Mucosa of descending colon (tissue), 3 donors: ENCODE results near the gene SCRN1. TPM values are rescaled to one million over a fixed set of nuclear protein-coding genes. Genes with fewer than 3 reads are reported as not detected.
A peak's percentile ranks its signal among the peaks of the same experiment; 100 is the strongest.

ENCODE experiments used
- ATAC-seq: fragments of 200-7000 bp; cut with Tn5 transposase; one replicate; pipeline ENCODE4 v1.9.1; 2020; ENCODE audit warnings: mild to moderate bottlenecking, moderate library complexity
- DNase-seq, 3 donors: peaks; one replicate each; pipeline ENCODE4 v3.0.0-alpha.2; 2020
- H3K36me3 ChIP-seq: fragments of 200-600 bp; one replicate; pipeline ENCODE4 v1.8.0; 2021; ENCODE audit warnings: low read depth, mild to moderate bottlenecking
- H3K4me1 ChIP-seq: fragments of 200-600 bp; one replicate; pipeline ENCODE4 v1.8.0; 2021; ENCODE audit warnings: low read depth, mild to moderate bottlenecking
- H3K4me3 ChIP-seq: fragments of 200-600 bp; one replicate; pipeline ENCODE4 v1.8.0; 2021; ENCODE audit warnings: mild to moderate bottlenecking
- H3K9me3 ChIP-seq: fragments of 200-600 bp; one replicate; pipeline ENCODE4 v1.8.0; 2021; ENCODE audit warnings: mild to moderate bottlenecking
- intact Hi-C, 2 donors: fragments of 100-400 bp; cut with DNase I in 1 of 2; cut with micrococcal nuclease in 1 of 2; formaldehyde crosslinking; loops; one replicate each; pipeline versions ENCODE4 v1.11.0 to v1.11.1; 2022; cut with DNase I, micrococcal nuclease
- total RNA-seq, 3 donors: library from RNA; stranded (reverse); fragmentation: NEBNext Ultra II Directional in 2 of 3; extraction: Animal tissue kit (Norgen Biotek cat#: 25700) in 2 of 3; gene quantifications; one replicate each; pipeline versions ENCODE4 v1.2.1 to v1.2.4, GENCODE V29; 2021 to 2023
- TF ChIP-seq, protein P1 (sequence below): fragments of 200-600 bp; IDR thresholded peaks from one replicate; pipeline ENCODE4 v1.8.0; 2022; ENCODE audit warnings: antibody characterized with exemption, mild to moderate bottlenecking
- donor health status: DM: no; HTN: no; CAD: no; lungs with moderate emphysema.
- donor health status: DM: no; HTN: no; CAD: no.
- donor health status: DM: no; HTN: yes; CAD: no.

The SCRN1 gene
- total RNA-seq, 3 donors from 2014 or later: 6.4 to 60.2 (median 11.2) TPM

DNA sequence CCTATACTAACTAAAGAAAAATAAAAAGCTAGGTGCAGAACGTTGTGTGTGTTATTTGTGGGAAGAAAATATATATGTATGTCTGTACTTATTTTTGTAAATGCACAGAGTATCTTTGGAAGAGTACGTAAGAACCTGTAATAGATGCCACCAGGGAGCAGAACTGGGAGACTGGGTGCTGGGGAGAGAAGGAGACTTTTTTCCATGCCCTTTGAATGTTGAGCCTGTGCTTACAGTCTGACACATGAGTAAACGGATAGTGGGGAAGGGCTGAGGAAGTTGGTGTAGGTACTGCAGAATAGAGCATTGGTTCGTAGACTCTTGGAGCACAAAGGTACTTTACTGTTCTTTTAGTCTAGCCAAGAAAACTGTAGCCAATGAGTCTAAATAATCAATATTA is 1.3 kb upstream of the SCRN1 start:
- ATAC-seq (no peak), DNase-seq (no peak)
- no peaks in the 10 kb centered on the region for H3K4me1 ChIP-seq
- TF ChIP-seq, protein P1, sequence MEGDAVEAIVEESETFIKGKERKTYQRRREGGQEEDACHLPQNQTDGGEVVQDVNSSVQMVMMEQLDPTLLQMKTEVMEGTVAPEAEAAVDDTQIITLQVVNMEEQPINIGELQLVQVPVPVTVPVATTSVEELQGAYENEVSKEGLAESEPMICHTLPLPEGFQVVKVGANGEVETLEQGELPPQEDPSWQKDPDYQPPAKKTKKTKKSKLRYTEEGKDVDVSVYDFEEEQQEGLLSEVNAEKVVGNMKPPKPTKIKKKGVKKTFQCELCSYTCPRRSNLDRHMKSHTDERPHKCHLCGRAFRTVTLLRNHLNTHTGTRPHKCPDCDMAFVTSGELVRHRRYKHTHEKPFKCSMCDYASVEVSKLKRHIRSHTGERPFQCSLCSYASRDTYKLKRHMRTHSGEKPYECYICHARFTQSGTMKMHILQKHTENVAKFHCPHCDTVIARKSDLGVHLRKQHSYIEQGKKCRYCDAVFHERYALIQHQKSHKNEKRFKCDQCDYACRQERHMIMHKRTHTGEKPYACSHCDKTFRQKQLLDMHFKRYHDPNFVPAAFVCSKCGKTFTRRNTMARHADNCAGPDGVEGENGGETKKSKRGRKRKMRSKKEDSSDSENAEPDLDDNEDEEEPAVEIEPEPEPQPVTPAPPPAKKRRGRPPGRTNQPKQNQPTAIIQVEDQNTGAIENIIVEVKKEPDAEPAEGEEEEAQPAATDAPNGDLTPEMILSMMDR: no peak
- H3K4me3 ChIP-seq: no peak overlapping the region
- H3K9me3 ChIP-seq: peaks cover 12% of the 10 kb centered on the region
- intact Hi-C loops: no loop called here
- H3K36me3 ChIP-seq: no peaks in the 10 kb centered on the region

DNA sequence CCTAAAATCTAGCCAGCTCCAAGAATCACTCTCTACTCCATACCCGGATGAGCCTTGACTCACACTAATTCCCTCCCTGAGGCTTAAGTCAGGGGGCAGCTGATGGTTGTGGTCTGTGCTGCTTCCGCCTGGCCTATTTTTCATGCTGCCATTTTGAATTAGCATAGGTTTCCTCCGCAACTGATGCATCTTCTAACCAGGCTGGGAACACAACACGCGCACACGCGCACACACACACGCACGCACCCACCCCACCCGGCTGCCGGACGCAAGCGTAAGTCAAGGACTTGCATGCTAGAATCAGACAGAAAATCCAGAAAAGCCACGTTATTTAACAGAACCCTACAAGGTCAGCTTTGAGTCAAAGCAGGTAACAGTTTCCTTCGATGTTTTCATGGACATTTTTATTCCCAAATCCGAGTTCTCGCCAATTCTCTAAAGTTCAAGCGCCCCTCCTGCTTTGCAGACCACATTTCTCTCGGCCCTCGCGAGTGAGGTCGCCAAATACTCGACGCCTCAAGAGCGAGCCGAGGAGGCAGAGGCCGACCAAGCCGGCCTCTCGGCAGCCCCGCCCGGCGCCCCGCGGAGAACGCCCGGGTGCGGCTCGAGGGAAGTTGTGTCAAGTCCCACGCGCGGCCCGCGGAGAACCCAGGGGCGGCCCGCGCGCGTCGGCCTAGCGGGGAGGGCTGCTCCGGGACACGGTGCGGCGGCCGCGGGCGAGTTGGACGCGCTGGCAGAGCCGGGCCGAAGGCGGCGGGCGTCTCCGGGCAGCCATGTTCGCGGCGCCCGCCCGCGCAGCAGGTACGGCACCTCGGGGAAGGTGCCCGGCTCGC is 961 bp downstream of the SCRN1 start:
- TF ChIP-seq, protein P1: no peak

DNA sequence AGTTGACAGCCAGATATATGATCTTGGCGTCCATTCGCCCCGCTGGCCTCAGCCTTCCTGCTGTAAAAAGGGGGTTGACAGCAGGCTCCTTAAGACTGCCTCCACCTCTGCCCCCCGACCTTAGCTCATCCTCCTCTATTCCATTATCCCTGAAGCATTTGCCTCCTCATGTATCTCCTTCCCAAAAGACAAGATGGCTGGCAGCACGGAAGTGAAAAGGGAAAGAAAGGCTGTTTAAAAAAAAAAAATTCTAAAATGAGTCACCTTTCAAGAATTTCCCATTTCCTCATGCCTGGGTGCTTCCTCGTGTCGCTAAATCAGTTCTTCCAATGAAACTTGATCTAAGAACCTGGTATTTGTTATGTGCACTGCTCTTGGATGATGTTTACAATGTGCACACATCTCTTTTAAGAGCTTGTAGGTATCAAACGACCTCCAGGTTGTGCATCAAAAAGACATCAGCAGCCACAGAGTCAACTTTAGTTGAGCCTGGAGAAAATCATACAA is 1.7 kb downstream of the SCRN1 start:
- ATAC-seq: peak; percentile 15
- Histone ChIP-seq H3K9me3 (peaks cover 4% of the 10 kb centered on the region), H3K4me3 (no peak overlapping the region), H3K4me1 (no peaks in the 10 kb centered on the region), H3K36me3 (no peaks in the 10 kb centered on the region)
- DNase-seq: no peak
- TF ChIP-seq, protein P1: no peak
- intact Hi-C loops: no loop called here

More for the DNA sequence above, 961 bp downstream of the SCRN1 start:
- Histone ChIP-seq H3K4me1 (no peaks in the 10 kb centered on the region), H3K36me3 (no peaks in the 10 kb centered on the region), H3K9me3 (peaks cover 12% of the 10 kb centered on the region), H3K4me3 (peak overlapping the region; percentile 71)
- DNase-seq: peak; percentile 36 to 66 (median 62)
- ATAC-seq: peak; percentile 69
- intact Hi-C loops: no loop called here

DNA sequence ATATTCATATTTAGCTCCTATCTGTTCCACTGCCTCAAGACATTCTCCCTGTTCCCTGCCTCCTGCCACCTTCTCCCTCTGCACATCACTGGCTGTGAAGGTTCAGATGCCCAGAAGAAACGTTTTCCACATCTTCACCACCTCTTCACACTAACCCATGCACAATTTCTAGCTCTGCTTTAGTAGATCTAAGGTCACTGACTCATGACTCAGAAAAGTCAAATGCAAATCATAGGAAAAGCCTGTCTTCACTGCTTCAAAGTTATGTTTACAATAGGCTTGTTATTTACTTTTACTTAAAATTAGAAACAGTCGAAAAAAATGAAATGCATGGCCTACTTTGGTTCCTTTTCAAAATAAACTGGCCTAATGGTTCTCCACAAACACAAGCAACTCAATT is 2.5 kb downstream of the SCRN1 start:
- intact Hi-C loops: no loop called here
- DNase-seq (no peak), ATAC-seq (no peak)
- no peaks in the 10 kb centered on the region for H3K9me3 ChIP-seq
- H3K36me3 ChIP-seq: no peaks in the 10 kb centered on the region
- H3K4me3 ChIP-seq: no peak overlapping the region
- TF ChIP-seq, protein P1: no peak
- no peaks in the 10 kb centered on the region for H3K4me1 ChIP-seq

DNA sequence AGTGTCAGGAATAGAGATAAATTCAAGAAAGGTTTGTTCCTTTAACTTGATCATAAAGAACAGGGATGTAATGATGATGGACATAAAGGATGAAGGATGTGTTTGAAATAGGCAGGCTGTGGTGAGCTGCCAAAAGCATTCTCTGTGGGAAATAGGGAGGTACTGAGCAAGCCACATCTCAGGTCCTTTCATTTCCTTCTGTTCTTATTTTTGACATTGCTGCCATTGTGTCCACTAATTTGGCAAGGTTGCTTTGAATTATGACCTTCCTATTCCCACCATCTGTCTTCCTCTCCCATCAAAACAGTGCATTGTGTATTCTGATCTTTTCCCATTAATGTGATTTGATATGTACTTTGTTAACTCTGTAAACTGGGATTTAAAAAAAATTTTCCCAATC is 9.4 kb downstream of the SCRN1 start:
- Histone ChIP-seq H3K4me1 (no peaks in the 10 kb centered on the region), H3K4me3 (no peak overlapping the region), H3K36me3 (no peaks in the 10 kb centered on the region), H3K9me3 (no peaks in the 10 kb centered on the region)
- DNase-seq: no peak
- ATAC-seq: no peak
- TF ChIP-seq, protein P1: no peak
- intact Hi-C loops: no loop called here
